Measurements from ENCODE around the gene GOLGA6L6. TPM values are rescaled to one million over a fixed set of nuclear protein-coding genes. Genes with fewer than 3 reads are reported as not detected.
"Not testable (repeated sequence)": the region's sequence is repeated elsewhere in the genome, so short reads cannot be mapped to it uniquely, and the experiment has no call there.

The GOLGA6L6 gene
- total RNA-seq, 4 donors from 2014 or later: not detected

- WGBS, 2 donors: 71 to 88% methylated on average over 2 of the region's 4 CpGs
- DNase-seq (ENCODE audit: low spot score in 2 of 2); intact Hi-C loops (cut with DNase I; ENCODE audit: low total_unique reads); H3K4me3 ChIP-seq (ENCODE audit: low read depth, poor library complexity, severe bottlenecking): not testable (repeated sequence)
Measured at GRCh38 chr15:20489320-20489719, 52.3 kb downstream of the GOLGA6L6 start.
